A673 (cell line): Measurements from ENCODE around the gene TSPOAP1.

Experiments
- CTCF ChIP-seq: fragments of 300-800, 200-600 bp; sonication (generic); conservative IDR thresholded peaks from 2 replicates; pipeline ENCODE4 v1.5.1; 2017; ENCODE audit warnings: low read depth, mild to moderate bottlenecking, antibody characterized with exemption, low read length, moderate library complexity, mixed read lengths
- EZH2 ChIP-seq: fragments of 200-600 bp; sonication (generic); IDR thresholded peaks from 2 replicates; pipeline ENCODE4 v1.6.1; 2017; ENCODE audit warnings: borderline replicate concordance, low read depth, mild to moderate bottlenecking, mixed read lengths, antibody characterized with exemption, low read length; ENCODE audit not compliant: poor library complexity, severe bottlenecking

GRCh38 chr17:58275417-58275816 is 53.2 kb downstream of the TSPOAP1 start:
- TF ChIP-seq CTCF (no peak), EZH2 (no peak)
